ENCODE data around the gene PIK3R5. TPM values are rescaled to one million over a fixed set of nuclear protein-coding genes. Genes with fewer than 3 reads are reported as not detected.

Gene PIK3R5
- total RNA-seq, 1 donor from 2014 or later, result 14.5 TPM

- H3K27ac Mint-ChIP-seq (ENCODE audit: unreplicated experiment), result no peak overlapping the region
- H3K4me1 Mint-ChIP-seq (ENCODE audit: unreplicated experiment), result peaks cover 3% of the 10 kb centered on the region
- H3K4me3 Mint-ChIP-seq (ENCODE audit: unreplicated experiment), result no peak overlapping the region
- DNase-seq (ENCODE audit: low spot score), result peak; percentile 31
- no peaks in the 10 kb centered on the region for H3K36me3 Mint-ChIP-seq (ENCODE audit: low read depth, unreplicated experiment)
- H3K27me3 Mint-ChIP-seq (ENCODE audit: unreplicated experiment), result peaks cover 20% of the 10 kb centered on the region
- no peaks in the 10 kb centered on the region for H3K9me3 Mint-ChIP-seq (ENCODE audit: unreplicated experiment)
- TF ChIP-seq, protein P1, sequence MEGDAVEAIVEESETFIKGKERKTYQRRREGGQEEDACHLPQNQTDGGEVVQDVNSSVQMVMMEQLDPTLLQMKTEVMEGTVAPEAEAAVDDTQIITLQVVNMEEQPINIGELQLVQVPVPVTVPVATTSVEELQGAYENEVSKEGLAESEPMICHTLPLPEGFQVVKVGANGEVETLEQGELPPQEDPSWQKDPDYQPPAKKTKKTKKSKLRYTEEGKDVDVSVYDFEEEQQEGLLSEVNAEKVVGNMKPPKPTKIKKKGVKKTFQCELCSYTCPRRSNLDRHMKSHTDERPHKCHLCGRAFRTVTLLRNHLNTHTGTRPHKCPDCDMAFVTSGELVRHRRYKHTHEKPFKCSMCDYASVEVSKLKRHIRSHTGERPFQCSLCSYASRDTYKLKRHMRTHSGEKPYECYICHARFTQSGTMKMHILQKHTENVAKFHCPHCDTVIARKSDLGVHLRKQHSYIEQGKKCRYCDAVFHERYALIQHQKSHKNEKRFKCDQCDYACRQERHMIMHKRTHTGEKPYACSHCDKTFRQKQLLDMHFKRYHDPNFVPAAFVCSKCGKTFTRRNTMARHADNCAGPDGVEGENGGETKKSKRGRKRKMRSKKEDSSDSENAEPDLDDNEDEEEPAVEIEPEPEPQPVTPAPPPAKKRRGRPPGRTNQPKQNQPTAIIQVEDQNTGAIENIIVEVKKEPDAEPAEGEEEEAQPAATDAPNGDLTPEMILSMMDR (IDR thresholded peaks at IDR 0.05; ENCODE audit: unreplicated experiment), result no peak
Observed at GRCh38 chr17:9003355-9004131, 38.0 kb upstream of the PIK3R5 start.

DNA sequence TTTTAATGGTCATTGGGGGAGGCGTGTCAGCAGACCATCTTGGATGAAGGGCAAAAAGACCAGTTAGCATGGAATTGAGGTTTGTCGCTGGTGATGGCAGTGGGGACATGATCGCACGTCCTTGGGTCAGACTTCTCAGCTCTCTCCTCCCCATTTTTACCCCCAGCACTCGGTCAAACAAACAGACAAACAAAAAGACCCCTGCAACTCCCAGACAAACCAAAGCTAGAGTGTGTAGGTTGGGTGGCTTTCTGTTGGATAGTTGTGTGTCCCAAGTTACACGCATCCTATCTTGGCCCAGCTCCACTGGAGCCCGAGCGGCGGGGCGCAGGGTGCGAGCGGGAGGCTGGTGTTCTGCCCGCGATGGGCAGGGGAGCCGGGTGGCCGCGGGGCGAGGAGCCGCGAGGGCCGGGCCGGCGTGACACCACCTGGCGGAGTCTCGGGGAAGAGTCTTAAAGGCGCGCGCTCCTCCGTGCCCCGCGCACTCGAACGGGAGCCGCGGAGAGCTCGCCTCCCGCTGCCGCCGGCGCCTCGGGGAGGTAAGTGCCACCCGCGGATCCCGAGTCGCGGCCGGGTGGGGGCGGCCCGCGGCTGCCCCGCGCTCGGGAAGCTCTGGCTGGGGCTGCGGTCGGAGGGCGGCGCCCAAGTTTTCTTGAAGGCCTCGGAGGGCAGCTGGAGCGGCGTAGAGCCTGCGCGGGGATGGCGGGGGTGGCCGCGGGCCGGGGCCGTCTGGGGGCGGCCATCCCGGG, 37.3 kb upstream of the PIK3R5 start:
- Mint-ChIP-seq H3K36me3 (ENCODE audit: low read depth, unreplicated experiment) (no peaks in the 10 kb centered on the region), H3K9me3 (ENCODE audit: unreplicated experiment) (no peaks in the 10 kb centered on the region), H3K27me3 (ENCODE audit: unreplicated experiment) (peaks cover 20% of the 10 kb centered on the region), H3K27ac (ENCODE audit: unreplicated experiment) (no peak overlapping the region), H3K4me3 (ENCODE audit: unreplicated experiment) (peak overlapping the region; percentile 80), H3K4me1 (ENCODE audit: unreplicated experiment) (peaks cover 3% of the 10 kb centered on the region)
- DNase-seq (ENCODE audit: low spot score), result peak; percentile 66
- TF ChIP-seq, protein P1 (IDR thresholded peaks at IDR 0.05; ENCODE audit: unreplicated experiment), result no peak

DNA sequence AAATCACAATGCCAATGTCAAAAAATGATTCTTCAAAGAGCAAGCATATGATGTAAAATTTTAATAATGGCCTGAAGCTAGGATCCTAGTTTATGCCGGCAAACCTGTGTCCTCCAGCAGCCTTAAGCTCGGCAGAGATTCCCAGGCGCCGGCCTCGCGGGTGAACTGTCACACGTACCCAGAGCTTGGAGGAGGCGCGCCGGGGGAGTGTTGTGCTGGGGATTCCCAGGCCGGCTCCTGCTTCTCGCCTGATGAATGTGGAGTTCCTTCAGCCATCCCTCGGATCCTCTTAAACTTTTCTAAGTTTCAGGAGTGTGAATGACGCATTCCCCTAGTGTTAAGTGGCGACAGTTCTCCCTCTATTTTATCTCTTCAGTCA, 36.7 kb upstream of the PIK3R5 start:
- H3K4me3 Mint-ChIP-seq (ENCODE audit: unreplicated experiment), result peak overlapping the region; percentile 80
- TF ChIP-seq, protein P1 (IDR thresholded peaks at IDR 0.05; ENCODE audit: unreplicated experiment), result no peak
- H3K27ac Mint-ChIP-seq (ENCODE audit: unreplicated experiment), result no peak overlapping the region

DNA sequence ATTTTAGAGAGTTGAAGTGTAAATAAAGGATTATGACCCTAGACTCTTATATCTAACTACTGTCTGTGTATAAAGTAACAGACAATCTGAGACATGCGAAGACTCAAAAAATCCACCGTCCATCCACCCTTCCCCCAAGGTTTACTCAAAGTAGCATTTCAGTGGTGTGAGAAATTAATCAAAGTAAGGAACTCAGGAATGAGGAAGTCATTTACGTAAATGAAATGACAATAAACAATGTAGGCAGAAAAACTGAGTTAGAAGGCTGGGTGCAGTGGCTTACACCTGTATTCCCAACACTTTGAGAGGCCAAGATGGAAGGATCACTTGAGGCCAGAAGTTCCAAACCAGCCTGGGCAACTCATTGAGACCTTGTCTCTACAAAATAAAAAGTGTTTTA, 36.1 kb upstream of the PIK3R5 start:
- TF ChIP-seq, protein P1 (IDR thresholded peaks at IDR 0.05; ENCODE audit: unreplicated experiment), result no peak
- DNase-seq (ENCODE audit: low spot score), result no peak
- H3K4me1 Mint-ChIP-seq (ENCODE audit: unreplicated experiment), result peaks cover 3% of the 10 kb centered on the region
- no peaks in the 10 kb centered on the region for H3K9me3 Mint-ChIP-seq (ENCODE audit: unreplicated experiment)
- H3K4me3 Mint-ChIP-seq (ENCODE audit: unreplicated experiment), result no peak overlapping the region
- H3K27me3 Mint-ChIP-seq (ENCODE audit: unreplicated experiment), result peaks cover 16% of the 10 kb centered on the region
- H3K27ac Mint-ChIP-seq (ENCODE audit: unreplicated experiment), result no peak overlapping the region
- no peaks in the 10 kb centered on the region for H3K36me3 Mint-ChIP-seq (ENCODE audit: low read depth, unreplicated experiment)

More for the DNA sequence above, 36.7 kb upstream of the PIK3R5 start:
- no peaks in the 10 kb centered on the region for H3K36me3 Mint-ChIP-seq (ENCODE audit: low read depth, unreplicated experiment)
- peaks cover 20% of the 10 kb centered on the region for H3K27me3 Mint-ChIP-seq (ENCODE audit: unreplicated experiment)
- H3K4me1 Mint-ChIP-seq (ENCODE audit: unreplicated experiment), result peaks cover 3% of the 10 kb centered on the region
- no peaks in the 10 kb centered on the region for H3K9me3 Mint-ChIP-seq (ENCODE audit: unreplicated experiment)
- no peak for DNase-seq (ENCODE audit: low spot score)

Data from endothelial cell (in vitro differentiated cells).